Left hindlimb (tissue), 1 donor: Measurements from ENCODE around the gene CYB5R3.

ENCODE experiments used
- DNase-seq: peaks from one replicate; pipeline ENCODE4 v3.0.0-alpha.2; 2018

Gene CYB5R3

DNA sequence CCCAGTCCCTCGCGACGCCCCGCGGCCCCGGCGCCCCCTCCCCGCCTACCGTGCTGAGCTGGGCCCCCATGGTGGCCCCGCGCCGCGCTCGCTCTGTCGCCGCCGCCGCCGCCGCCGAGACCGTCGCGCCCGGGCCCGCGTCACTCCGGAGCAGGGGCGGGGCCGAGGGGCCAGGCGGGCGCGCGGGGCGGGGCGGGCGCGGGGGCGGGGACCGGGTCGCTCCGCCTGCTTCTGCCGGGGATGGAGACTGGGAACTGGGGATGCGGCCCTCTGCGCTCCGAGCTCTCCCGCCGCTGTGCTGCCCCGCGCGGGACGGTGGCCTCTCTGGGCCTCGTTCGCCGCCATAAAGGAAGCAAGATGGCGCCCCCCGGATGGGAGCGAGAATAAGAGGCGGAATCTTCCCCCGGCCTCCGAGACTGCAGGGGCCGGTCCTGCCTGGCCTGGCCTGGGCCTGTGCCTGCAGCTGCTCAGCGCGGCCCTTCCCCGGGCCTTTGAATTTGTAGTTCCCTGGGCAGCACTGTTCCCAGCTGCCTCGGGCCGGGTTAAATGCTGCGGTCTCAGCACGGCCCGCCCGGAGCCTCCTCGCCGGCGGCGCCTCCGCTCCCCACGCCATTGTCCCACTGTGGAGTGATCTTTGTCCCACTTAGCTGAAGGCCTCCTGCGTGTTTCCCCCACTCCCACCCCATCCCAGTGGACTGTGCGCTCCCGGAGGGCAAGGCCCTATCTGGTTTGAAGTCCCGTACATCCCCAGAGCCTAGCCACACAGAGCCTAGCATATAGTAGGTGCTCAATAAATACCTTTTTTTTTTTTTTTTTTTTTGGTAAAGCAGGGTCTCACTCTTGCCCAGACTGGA is at the start of gene CYB5R3:
Gene CYB5R3, minus strand, starts transcription at position 147 of the 854 bp plus-strand sequence. Its CDS starts 77 bp downstream, at position 70.
- peak; percentile 92 for DNase-seq

DNA sequence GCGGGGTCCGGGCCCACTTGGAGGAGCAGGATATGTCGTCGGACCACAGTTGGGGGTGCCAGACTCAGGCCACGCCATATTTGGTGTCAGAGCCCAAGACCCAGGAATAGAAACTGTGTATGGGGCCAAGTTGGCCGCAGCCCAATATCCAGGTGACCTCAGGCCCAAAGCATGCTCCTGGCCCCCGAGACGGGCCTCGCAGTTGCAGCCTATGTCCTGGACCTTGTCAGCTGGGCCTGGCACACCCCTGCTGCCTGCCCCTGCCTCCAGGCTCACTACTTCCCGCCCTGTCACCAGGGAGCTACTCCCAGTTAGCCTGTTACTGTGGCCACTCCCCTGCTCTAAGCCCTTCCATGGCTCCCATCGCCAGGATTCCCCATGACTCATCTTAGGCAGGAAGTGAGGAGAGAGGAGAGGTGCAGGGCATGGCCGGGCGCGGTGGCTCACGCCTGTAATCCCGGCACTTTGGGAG is 48.4 kb upstream of the CYB5R3 start:
- peak; percentile 84 for DNase-seq

GRCh38 chr22:42696331-42696967 is 47.3 kb upstream of the CYB5R3 start:
- no peak for DNase-seq

DNA sequence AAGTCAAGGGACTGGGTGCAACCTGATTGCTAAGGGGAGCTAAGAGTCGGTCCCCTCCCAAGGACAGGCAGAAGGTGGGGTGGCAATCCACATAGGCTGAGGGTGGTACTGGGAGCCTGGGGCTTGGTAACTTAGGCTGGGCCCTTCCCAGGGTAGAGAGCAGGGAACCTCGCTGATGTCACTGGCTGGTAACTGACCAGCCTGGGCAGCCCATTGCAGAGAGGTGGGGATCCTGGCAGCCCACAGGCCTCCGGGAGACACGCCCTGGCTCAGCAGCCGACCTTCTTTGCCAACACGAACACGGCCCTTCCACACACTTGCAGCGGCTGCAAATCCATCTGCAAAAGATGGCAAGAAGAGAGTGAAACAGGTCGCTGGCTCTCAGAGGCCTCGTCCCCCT is 46.1 kb upstream of the CYB5R3 start:
- DNase-seq = peak; percentile 67

DNA sequence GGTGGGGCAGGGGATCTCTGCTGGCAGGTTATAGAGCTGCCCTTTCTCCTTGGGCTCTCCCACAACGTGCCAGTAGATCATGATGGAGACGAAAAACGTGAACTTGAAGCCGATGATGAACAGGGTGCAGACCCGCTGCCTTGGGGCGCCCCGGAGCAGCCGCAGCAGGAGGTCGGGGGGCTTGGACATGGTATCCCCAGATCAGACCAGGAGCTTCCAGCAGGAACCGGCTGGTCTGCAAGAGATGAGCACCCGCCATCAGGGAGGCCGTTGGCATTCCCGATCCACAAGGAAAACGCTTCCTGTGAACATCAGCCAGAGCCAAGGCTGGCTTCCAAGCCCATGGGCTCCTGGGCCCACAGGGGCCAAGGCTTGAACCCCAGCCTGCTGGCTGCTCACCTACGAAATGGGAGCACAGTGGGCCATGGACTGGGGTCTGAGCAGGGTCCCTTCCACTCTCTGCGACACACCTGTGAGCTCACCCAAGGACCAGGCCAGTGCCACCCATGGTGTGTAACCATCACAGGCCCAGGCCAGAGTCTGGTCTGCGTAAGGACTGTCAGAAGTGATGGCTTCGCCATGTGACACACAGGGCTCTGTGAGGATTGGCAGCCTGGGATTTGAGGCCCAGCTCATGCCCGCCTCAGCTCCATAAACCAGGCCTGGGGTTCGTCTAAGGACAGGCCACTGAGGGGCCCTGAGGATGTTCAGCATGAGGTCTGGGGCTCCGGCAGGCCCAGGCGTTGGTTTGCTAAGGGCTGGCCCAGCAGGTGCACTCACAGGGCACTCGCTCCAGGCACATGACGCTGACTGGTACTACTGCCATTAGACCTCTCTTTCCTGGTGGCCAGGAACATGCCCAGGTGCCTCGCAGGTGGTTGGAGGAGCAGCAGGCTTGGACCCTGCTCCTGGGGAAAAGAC is 44.8 kb upstream of the CYB5R3 start:
- no peak for DNase-seq

DNA sequence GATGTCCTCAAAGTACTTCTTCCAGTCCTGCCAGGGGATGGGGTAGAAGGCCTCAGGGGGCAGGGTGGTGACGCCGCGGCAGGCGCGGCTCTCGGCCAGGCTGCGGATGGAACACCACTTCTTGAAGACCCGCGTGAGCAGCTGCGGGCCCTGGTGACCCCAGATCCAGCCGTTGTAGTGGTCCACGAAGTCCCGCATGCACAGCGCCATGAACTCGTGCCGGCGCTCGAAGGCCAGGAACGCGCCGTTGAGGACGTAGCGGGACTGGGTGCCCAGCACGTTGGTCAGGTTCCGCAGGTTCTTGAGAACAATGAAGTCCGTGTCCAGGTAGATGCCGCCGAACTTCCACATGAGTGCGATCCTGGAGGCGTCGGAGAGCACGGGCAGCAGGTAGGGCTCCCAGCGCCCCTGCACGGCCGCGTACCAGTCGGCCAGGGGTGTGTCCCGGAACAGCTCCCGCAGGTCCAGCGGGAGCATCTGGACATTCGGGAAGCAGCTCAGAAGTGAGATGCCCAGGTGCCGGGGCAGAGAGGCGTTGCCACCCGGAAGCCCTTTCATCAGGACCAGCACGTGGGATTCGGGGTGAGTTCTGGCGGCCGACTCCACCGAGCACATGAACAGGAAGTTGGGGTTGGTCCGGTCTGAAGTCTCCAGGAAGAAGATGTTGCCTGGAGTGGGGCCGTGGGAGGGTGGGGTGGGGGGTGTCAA is 44.0 kb upstream of the CYB5R3 start:
- DNase-seq = no peak

GRCh38 chr22:42692239-42693054 is 43.3 kb upstream of the CYB5R3 start:
- no peak for DNase-seq

DNA sequence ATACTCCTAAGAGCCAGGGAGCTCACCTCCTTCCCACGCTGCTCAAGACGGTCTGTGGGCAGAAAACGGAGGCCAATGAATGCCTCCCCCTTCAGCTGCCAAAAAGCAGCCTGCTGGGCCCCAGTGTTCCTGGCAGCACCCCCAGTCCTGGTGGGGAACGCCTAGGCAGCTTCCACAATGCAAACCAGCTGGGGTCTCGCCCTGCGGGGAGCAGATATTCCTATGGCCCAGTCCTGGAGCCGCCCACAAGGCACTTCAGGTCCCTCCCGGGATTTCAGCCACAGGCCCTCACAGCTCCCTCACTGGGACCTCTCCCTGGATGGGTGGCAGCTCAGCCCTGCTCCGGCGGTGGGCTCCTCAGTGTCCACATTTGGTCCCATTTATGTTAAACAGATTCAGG is 42.2 kb upstream of the CYB5R3 start:
- DNase-seq = no peak

GRCh38 chr22:42688241-42689211 is 39.3 kb upstream of the CYB5R3 start:
- DNase-seq = peak; percentile 95

DNA sequence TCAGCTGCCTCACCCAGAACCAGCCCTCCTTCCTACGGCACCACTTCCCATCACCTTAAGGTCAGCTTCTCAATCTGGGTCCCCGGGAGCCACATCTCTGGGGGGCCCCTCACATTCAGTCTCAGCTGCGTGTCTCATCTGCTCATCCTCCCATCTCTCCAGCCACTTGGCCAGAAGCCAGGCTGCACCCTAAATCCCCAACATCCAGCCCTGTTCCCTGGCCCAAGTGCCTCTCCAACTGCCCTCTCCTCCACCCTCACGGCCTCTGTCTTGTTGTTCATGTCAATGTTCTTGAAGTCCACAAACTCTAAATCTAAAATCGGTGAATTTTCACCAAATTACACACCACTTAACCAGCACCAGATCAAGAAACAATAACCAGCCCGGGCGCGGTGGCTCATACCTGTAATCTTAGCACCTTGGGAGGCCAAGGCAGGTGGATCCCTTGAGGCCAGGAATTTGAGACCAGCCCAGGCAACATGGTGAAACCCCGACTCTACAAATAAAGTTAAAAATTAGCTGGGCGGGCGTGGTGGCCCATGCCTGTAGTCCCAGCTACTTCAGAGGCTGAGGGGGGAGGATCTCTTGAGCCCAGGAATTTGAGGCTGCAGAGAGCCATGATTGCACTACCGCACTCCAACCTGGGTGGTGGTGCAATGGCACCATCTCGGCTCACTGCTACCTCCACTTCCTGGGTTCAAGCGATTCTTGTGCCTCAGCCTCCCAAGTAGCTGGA is 37.7 kb upstream of the CYB5R3 start:
- no peak for DNase-seq

DNA sequence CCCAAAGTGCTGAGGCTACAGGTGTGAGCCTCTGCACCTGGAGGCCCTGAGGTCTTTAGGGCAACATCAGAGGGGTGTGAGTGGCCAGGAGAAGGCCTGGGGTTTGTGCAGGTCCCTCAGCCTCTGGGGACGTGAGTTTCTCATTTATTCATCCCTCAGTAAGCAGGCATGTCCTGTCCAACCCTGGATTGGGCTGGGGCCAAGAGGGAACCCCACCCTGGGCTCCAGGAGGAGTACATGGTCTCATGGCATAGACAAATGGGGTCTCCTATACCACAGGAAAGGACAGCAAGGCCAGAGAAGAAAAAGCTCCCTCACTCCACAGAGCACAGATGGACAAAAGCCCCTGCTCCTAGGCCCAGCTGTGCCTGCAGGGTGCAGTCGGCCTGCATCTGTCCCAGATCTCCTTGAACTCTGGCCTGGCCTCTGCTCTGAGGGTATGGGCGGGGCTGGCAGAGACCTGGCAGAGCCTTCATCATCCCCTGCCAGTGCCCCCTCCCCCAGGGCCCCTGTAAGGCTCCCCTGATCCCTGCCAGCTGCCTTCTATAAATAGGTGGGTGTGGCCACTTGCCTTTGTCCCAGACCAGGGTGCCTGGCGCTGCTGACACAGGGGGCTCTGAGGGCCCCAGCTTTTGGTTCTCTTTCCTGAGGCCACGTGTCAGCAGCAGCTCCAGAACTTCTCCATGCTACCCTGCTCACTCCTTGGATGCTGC is 36.9 kb upstream of the CYB5R3 start:
- DNase-seq = peak; percentile 68

- no peak for DNase-seq
Measured at GRCh38 chr22:42684462-42685195, 35.4 kb upstream of the CYB5R3 start.

- DNase-seq = peak; percentile 70
Measured at GRCh38 chr22:42683578-42684283, 34.5 kb upstream of the CYB5R3 start.

DNA sequence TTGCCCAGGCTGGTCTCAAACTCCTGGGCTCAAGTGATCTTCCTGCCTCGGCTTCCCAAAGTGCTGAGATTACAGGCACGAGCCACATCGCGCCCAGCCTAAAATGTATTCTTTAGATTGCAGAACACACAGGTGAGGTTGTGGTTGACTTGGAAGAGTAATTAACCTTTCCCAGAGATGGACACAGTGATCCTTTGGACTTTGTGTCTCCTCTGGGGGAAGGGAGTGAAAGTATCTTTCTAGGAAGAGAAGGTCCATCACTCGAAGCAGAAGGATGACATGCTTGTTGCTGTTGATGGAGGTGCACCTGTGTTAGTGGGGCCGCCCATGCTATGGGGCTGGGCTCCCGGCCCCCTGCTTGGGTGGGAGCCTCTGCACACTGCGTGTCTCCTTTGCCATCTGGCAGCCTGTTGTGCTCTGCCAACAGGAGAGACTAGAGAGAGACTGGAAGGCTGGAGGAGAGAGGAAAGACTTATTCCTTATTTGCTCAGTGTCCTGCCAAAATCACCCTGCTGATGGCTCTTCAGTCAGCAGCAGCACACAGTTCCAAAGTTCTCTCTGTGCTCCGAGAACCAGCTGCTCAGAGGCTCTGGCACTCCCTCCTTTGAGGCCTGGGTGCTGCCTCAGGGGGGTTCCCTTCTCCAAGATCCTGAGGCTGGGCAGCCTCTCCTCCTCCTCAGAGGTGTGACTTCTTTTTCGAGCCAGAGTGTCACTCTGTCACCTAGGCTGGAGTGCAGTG is 33.1 kb upstream of the CYB5R3 start:
- DNase-seq = no peak

DNA sequence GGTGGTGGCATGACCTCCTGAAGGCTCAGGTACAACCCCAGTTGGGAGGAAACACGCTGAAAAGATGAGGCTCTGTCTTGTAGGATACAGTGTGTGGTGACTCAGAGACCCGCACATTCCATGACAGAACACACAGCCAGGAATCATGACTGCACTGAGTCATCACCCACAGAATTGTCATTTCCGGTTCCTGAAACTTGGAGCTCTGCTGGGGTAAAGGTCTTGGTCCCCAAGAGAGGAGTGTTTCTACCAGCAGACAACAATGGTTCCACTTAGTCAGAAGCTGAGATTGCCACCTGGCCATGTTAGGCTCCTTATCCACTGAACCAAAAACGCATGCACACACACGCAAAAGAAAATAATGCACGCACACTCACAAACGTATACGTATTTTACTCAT is 31.5 kb upstream of the CYB5R3 start:
- DNase-seq = no peak

GRCh38 chr22:42679691-42680090 is 30.5 kb upstream of the CYB5R3 start:
- DNase-seq = no peak

DNA sequence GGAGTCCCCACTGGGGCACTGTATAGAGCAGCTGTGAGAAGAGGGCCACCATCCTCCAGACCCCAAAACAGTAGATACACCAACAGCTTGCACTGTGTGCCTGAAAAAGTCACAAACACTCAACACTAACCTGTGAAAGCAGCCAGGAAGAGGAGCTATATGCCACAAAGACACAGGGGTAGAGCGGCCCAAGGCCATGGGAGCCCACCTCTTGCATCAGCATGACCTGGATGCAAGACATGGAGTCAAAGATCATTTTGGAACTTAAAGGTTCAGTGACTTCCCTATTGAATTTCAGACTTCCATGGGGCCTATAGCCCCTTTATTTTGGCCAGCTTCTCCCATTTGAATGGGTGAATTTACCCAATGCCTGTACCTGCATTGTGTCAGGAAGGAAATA is 29.7 kb upstream of the CYB5R3 start:
- no peak for DNase-seq
